HepG2 (cell line): ENCODE measurements around the gene XPO5. TPM values are rescaled to one million over a fixed set of nuclear protein-coding genes. Genes with fewer than 3 reads are reported as not detected.

Experiments used
- ELF4 ChIP-seq: sonication (generic); formaldehyde crosslinking; IDR thresholded peaks from 2 replicates; pipeline ENCODE4 v1.5.0; 2020; ENCODE audit warnings: missing genetic modification reagents, mild to moderate bottlenecking, moderate library complexity, borderline replicate concordance
- ETV5 ChIP-seq: IDR thresholded peaks from 2 replicates; pipeline ENCODE4 v1.6.1; 2018; ENCODE audit warnings: missing biosample characterization, missing genetic modification reagents, inconsistent platforms, borderline replicate concordance
- KLF15 ChIP-seq: sonication (generic); formaldehyde crosslinking; IDR thresholded peaks from 2 replicates; pipeline ENCODE4 v1.8.1; 2023; ENCODE audit warnings: borderline replicate concordance, mild to moderate bottlenecking, inconsistent platforms, missing genetic modification reagents, mixed read lengths
- MIER3 ChIP-seq: IDR thresholded peaks from 2 replicates; pipeline ENCODE4 v1.6.1; 2016; ENCODE audit warnings: missing compliant biosample characterization, borderline replicate concordance
- MLLT10 ChIP-seq: sonication (generic); formaldehyde crosslinking; IDR thresholded peaks from 2 replicates; pipeline ENCODE4 v1.4.0; 2020; ENCODE audit warnings: missing genetic modification reagents
- ONECUT2 ChIP-seq: sonication (generic); formaldehyde crosslinking; IDR thresholded peaks from 2 replicates; pipeline ENCODE4 v1.4.0; 2020; ENCODE audit warnings: missing genetic modification reagents
- PITX1 ChIP-seq: sonication (generic); formaldehyde crosslinking; IDR thresholded peaks from 2 replicates; pipeline ENCODE4 v1.5.1; 2020; ENCODE audit warnings: mild to moderate bottlenecking, missing genetic modification reagents
- RARA ChIP-seq: IDR thresholded peaks from 2 replicates; pipeline ENCODE4 v1.6.1; 2016; ENCODE audit warnings: missing genetic modification reagents, missing compliant biosample characterization
- SMAD9 ChIP-seq: sonication (generic); formaldehyde crosslinking; IDR thresholded peaks from 2 replicates; pipeline ENCODE4 v1.5.1; 2020; ENCODE audit warnings: mild to moderate bottlenecking, missing genetic modification reagents
- TBX3 ChIP-seq: fragments of 450-650 bp; IDR thresholded peaks from 2 replicates; pipeline ENCODE4 v1.6.1; 2017; ENCODE audit warnings: antibody characterized with exemption, mild to moderate bottlenecking, inconsistent platforms, borderline replicate concordance
- THAP11 ChIP-seq: IDR thresholded peaks from 2 replicates; pipeline ENCODE4 v1.6.1; 2016; ENCODE audit warnings: missing biosample characterization, missing genetic modification reagents
- YEATS2 ChIP-seq: sonication (generic); formaldehyde crosslinking; IDR thresholded peaks from 2 replicates; pipeline ENCODE4 v1.4.0; 2020; ENCODE audit warnings: missing genetic modification reagents, borderline replicate concordance
- ZNF124 ChIP-seq: sonication (generic); formaldehyde crosslinking; IDR thresholded peaks from 2 replicates; pipeline ENCODE4 v1.4.0; 2020; ENCODE audit warnings: missing genetic modification reagents
- ZNF136 ChIP-seq: sonication (generic); formaldehyde crosslinking; IDR thresholded peaks from 2 replicates; pipeline ENCODE4 v1.8.1; 2022; ENCODE audit warnings: low read depth, mild to moderate bottlenecking, moderate library complexity, missing genetic modification reagents
- ZNF766 ChIP-seq: sonication (generic); formaldehyde crosslinking; IDR thresholded peaks from 2 replicates; pipeline ENCODE4 v1.5.0; 2020; ENCODE audit warnings: missing genetic modification reagents, borderline replicate concordance
- ZSCAN29 ChIP-seq: sonication (generic); formaldehyde crosslinking; conservative IDR thresholded peaks from 2 replicates; pipeline ENCODE4 v1.4.0; 2020; ENCODE audit warnings: mild to moderate bottlenecking, missing genetic modification reagents
- polyA plus RNA-seq, 8 experiments: library from polyadenylated mRNA; depleted of rRNA in 3 of 8; stranded (reverse) in 7 of 8; unstranded in 1 of 8; fragments of >200 nt; fragmentation: Illumina TruSeq in 4 of 8; extraction: Trizol in 4 of 8; gene quantifications; 2 replicates each; pipeline versions ENCODE4 v1.2.1 to v1.2.3, GENCODE V29; 2011 to 2016; ENCODE audit warnings: low read depth in 4 of 8, missing spikeins in 1 of 8, mixed read lengths in 1 of 8; ENCODE audit not compliant: insufficient read depth in 1 of 8
- total RNA-seq, 5 experiments: library from RNA; depleted of rRNA; stranded (reverse); fragments of >200 nt; fragmentation: Illumina TruSeq; extraction: Trizol; gene quantifications; 2 replicates each; pipeline ENCODE4 v1.2.3, GENCODE V29; 2016; ENCODE audit warnings: low read depth in 1 of 5
- TF ChIP-seq, protein P1 (sequence below): sonication (generic); formaldehyde crosslinking; IDR thresholded peaks from 2 replicates; pipeline ENCODE4 v1.4.0; 2020; ENCODE audit warnings: mild to moderate bottlenecking, missing genetic modification reagents
- TF ChIP-seq, protein P2 (sequence below): sonication (generic); formaldehyde crosslinking; IDR thresholded peaks from 2 replicates; pipeline ENCODE4 v1.5.0; 2020; ENCODE audit warnings: mild to moderate bottlenecking, missing genetic modification reagents, borderline replicate concordance
- TF ChIP-seq, protein P3 (sequence below), 2 experiments: sonication (generic) in 1 of 2; formaldehyde crosslinking in 1 of 2; IDR thresholded peaks; 2 replicates each; pipeline versions ENCODE4 v1.5.1 to v1.6.1; 2011 to 2020; ENCODE audit warnings: borderline replicate concordance in 1 of 2, low read depth in 1 of 2, low read length in 1 of 2, mild to moderate bottlenecking in 1 of 2, missing genetic modification reagents in 1 of 2, moderate library complexity in 1 of 2

The XPO5 gene
- total and polyA plus RNA-seq, 2 of the 13 experiments (the other 11 are each of a cell fraction or from before 2014, with no cell fraction given), result 52.2 to 68.0 TPM

DNA sequence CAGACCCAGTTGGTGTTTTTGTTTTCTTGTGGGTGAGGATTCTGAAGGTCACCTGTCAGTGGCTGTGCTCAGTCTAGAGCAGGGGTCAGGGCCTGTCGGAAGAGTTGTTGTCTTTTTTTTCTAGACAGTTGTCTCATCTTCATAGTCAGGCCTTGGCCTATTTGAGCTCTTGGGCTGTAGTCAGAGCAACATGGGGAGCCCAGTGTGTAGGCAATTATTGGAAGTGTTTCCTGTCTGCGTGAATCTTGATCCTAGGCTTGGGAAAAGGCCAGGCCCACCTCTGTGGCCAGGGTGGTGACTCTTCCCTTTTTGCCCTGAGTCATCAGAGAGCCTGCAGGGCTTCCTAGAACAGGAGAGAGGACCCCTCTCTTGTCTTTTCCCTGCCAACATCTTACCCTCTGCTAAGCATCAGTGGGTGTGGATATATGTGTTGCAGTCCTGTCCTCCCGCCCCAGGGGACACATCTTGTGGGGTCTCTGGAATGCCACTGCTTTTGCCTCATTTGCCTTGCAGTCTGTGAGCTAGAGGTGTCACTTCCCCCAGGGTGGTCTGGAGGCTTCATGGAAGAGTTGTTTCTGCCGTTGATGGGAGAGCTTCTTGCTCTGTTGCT, 87.1 kb downstream of the XPO5 start (continued):
- TF ChIP-seq ELF4 (CRISPR knock-in tag) (0 out of 2 replicates have a peak, but pooled peaks have one; percentile 31), MLLT10 (CRISPR knock-in tag) (no peak), MIER3 (CRISPR knock-in tag) (peak; percentile 65; the same call in 1 of the 2 replicates), KLF15 (CRISPR knock-in tag) (no peak), ZNF766 (CRISPR knock-in tag) (peak; percentile 19; the same call in 1 of the 2 replicates), THAP11 (no peak), SMAD9 (CRISPR knock-in tag) (no peak), TBX3 (no peak), PITX1 (CRISPR knock-in tag) (peak; percentile 76), YEATS2 (CRISPR knock-in tag) (peak; percentile 29; the same call in 1 of the 2 replicates), ZNF124 (no peak; the same call in 1 of the 2 replicates), RARA (CRISPR knock-in tag) (peak; percentile 90), ZSCAN29 (CRISPR knock-in tag) (no peak), ONECUT2 (CRISPR knock-in tag) (no peak), ZNF136 (CRISPR knock-in tag) (no peak), ETV5 (CRISPR knock-in tag) (peak; percentile 83; the same call in 1 of the 2 replicates)
- TF ChIP-seq, protein P1, sequence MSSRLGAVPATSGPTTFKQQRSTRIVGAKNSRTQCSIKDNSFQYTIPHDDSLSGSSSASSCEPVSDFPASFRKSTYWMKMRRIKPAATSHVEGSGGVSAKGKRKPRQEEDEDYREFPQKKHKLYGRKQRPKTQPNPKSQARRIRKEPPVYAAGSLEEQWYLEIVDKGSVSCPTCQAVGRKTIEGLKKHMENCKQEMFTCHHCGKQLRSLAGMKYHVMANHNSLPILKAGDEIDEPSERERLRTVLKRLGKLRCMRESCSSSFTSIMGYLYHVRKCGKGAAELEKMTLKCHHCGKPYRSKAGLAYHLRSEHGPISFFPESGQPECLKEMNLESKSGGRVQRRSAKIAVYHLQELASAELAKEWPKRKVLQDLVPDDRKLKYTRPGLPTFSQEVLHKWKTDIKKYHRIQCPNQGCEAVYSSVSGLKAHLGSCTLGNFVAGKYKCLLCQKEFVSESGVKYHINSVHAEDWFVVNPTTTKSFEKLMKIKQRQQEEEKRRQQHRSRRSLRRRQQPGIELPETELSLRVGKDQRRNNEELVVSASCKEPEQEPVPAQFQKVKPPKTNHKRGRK (CRISPR knock-in tag), result no peak
- TF ChIP-seq, protein P2, sequence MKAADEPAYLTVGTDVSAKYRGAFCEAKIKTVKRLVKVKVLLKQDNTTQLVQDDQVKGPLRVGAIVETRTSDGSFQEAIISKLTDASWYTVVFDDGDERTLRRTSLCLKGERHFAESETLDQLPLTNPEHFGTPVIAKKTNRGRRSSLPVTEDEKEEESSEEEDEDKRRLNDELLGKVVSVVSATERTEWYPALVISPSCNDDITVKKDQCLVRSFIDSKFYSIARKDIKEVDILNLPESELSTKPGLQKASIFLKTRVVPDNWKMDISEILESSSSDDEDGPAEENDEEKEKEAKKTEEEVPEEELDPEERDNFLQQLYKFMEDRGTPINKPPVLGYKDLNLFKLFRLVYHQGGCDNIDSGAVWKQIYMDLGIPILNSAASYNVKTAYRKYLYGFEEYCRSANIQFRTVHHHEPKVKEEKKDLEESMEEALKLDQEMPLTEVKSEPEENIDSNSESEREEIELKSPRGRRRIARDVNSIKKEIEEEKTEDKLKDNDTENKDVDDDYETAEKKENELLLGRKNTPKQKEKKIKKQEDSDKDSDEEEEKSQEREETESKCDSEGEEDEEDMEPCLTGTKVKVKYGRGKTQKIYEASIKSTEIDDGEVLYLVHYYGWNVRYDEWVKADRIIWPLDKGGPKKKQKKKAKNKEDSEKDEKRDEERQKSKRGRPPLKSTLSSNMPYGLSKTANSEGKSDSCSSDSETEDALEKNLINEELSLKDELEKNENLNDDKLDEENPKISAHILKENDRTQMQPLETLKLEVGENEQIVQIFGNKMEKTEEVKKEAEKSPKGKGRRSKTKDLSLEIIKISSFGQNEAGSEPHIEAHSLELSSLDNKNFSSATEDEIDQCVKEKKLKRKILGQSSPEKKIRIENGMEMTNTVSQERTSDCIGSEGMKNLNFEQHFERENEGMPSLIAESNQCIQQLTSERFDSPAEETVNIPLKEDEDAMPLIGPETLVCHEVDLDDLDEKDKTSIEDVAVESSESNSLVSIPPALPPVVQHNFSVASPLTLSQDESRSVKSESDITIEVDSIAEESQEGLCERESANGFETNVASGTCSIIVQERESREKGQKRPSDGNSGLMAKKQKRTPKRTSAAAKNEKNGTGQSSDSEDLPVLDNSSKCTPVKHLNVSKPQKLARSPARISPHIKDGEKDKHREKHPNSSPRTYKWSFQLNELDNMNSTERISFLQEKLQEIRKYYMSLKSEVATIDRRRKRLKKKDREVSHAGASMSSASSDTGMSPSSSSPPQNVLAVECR (CRISPR knock-in tag), result no peak; the same call in 1 of the 2 replicates
- TF ChIP-seq, protein P3, sequence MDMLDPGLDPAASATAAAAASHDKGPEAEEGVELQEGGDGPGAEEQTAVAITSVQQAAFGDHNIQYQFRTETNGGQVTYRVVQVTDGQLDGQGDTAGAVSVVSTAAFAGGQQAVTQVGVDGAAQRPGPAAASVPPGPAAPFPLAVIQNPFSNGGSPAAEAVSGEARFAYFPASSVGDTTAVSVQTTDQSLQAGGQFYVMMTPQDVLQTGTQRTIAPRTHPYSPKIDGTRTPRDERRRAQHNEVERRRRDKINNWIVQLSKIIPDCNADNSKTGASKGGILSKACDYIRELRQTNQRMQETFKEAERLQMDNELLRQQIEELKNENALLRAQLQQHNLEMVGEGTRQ (IDR thresholded peaks at IDR 0.05; ENCODE audit: low read depth, low read length), result no peak
- TF ChIP-seq, protein P3 (CRISPR knock-in tag; IDR thresholded peaks at IDR 0.05; ENCODE audit: borderline replicate concordance), result no peak
